ENCODE data around the gene KRT71.

- TF ChIP-seq CTCF (IDR thresholded peaks at IDR 0.05; ENCODE audit: low read length) (no peak), EZH2 (optimal IDR thresholded peaks at IDR 0.05; ENCODE audit: low read depth, low read length) (no peak), EZH2phosphoT487 (IDR thresholded peaks at IDR 0.05; ENCODE audit: low read length) (no peak)
Observed at GRCh38 chr12:52573306-52573705, 20.4 kb upstream of the KRT71 start.
